ENCODE data around the gene CACNA1C. TPM values are rescaled to one million over a fixed set of nuclear protein-coding genes. Genes with fewer than 3 reads are reported as not detected.

Gene CACNA1C
- total RNA-seq, 1 experiment from 2014 or later, result 1.1 TPM

DNA sequence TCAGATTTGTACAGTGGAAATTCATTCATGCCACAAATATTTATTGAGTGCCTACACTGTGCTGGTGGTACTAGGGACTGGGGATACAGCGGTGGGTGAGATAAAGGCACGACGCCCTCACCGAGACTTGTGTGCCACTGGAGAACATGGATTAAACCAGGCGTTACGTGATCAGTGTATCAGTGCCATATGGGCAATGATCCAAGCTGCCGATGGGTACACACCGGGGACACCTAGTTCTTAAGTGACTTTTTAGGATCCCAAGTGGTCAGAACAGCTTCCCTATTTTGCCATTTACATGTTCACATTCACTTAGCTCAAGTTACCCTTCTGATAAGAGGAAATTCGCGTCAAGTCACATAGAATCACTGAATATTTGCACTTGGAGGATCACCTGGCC is 236.7 kb downstream of the CACNA1C start:
- H3K4me3 Mint-ChIP-seq, result peak overlapping the region in 1 of 2 experiments; percentile 39; a peak in 2 of 5 replicates
- peaks cover 52 to 61% of the 10 kb centered on the region in 2 experiments for H3K4me1 Mint-ChIP-seq
- Histone ChIP-seq H2AK5ac (ENCODE audit: insufficient read length, low read length) (no peak overlapping the region), H3K27ac (ENCODE audit: insufficient read length, low read depth, low read length) (no peak overlapping the region), H3K18ac (ENCODE audit: insufficient read length, low read depth, low read length) (no peak overlapping the region), H3K27me3 (ENCODE audit: insufficient read depth, low read length) (no peaks in the 10 kb centered on the region), H2BK12ac (ENCODE audit: insufficient read length, low read depth, low read length) (no peak overlapping the region), H4K5ac (ENCODE audit: insufficient read length, low read depth, low read length) (no peak overlapping the region), H3K14ac (ENCODE audit: insufficient read depth, low read length) (no peak overlapping the region), H4K91ac (ENCODE audit: insufficient read length, low read depth, low read length) (no peak overlapping the region), H3T11ph (ENCODE audit: low read length) (no peak overlapping the region), H4K8ac (replicated peaks; ENCODE audit: insufficient read length, low read depth, low read length) (no peak overlapping the region), H3K9ac (ENCODE audit: extremely low read depth, insufficient read length, low read length) (no peak overlapping the region), H2AFZ (ENCODE audit: low read length) (no peak overlapping the region), H3K56ac (ENCODE audit: insufficient read length, low read depth, low read length) (no peak overlapping the region), H3K79me1 (ENCODE audit: insufficient read depth, low read depth, low read length, poor library complexity, severe bottlenecking) (no peaks in the 10 kb centered on the region), H2BK5ac (ENCODE audit: insufficient read length, low read length) (no peak overlapping the region), H3K4ac (ENCODE audit: low read depth, low read length) (no peak overlapping the region), H2BK15ac (ENCODE audit: low read depth, low read length) (no peak overlapping the region), H2BK20ac (ENCODE audit: low read depth, low read length, poor library complexity, severe bottlenecking) (no peak overlapping the region), H4K20me1 (ENCODE audit: control insufficient read depth, insufficient read depth, insufficient read length) (no peaks in the 10 kb centered on the region), H3K23me2 (ENCODE audit: insufficient read length, low read depth, low read length, poor library complexity, severe bottlenecking) (no peaks in the 10 kb centered on the region), H3K23ac (ENCODE audit: insufficient read length, low read depth, low read length) (no peak overlapping the region), H3K79me2 (ENCODE audit: insufficient read depth, low read length) (no peaks in the 10 kb centered on the region), H3K4me1 (ENCODE audit: insufficient read depth, low read length) (peaks cover 2% of the 10 kb centered on the region; the same call in 1 of the 2 replicates), H3K9me3 (ENCODE audit: control insufficient read depth, low read depth, low read length) (no peaks in the 10 kb centered on the region), H2BK120ac (ENCODE audit: low read depth, low read length, poor library complexity, severe bottlenecking) (no peak overlapping the region), H3K4me2 (ENCODE audit: insufficient read depth, insufficient read length, low read length) (no peak overlapping the region)
- H3K27me3 Mint-ChIP-seq (ENCODE audit: low read depth), result peaks cover 4% of the 10 kb centered on the region; the same call in 1 of the 2 replicates
- H3K9me3 Mint-ChIP-seq, result no peaks in the 10 kb centered on the region
- WGBS (ENCODE audit: extremely low coverage, insufficient read length, low lambda C conversion rate), result no CpG with 5 or more reads among the region's 10 CpGs
- no peaks in the 10 kb centered on the region for H3K36me3 Mint-ChIP-seq (ENCODE audit: insufficient read depth in 1 of 3, low read depth in 3 of 3)
- no peak overlapping the region; a peak in 1 of 7 replicates for H3K27ac Mint-ChIP-seq
- DNase-seq, result no peak
- no peak for TF ChIP-seq CTCF (conservative IDR thresholded peaks at IDR 0.05)

Measured in H9 (cell line).